GM21723 (cell line): ENCODE results near the gene CDC123.
"Not testable (repeated sequence)": the region's sequence is repeated elsewhere in the genome, so short reads cannot be mapped to it uniquely, and the experiment has no call there.

ENCODE experiments used
- ATAC-seq: cut with Tn5 transposase; IDR thresholded peaks from one replicate; pipeline ENCODE4 v1.9.1; 2021; ENCODE audit warnings: mild to moderate bottlenecking, moderate library complexity; ENCODE audit not compliant: unreplicated experiment

The CDC123 gene

DNA sequence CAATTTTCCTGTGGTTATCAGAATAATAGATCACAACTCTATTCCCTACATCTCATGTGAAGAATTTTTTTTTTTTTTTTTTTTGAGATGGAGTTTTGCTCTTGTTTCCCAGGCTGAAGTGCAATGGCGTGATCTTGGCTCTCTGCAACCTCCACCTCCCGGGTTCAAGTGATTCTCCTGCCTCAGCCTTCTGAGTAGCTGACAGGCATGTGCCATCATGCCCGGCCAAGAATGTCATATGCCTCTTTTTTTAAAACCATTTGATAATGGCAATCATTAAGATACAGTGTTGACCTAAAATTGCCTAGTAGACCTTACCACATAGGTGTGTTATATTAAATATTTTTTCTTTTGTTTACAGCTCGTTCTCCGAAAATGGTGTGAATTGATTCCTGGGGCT, 38.7 kb downstream of the CDC123 start:
- ATAC-seq: not testable (repeated sequence)

DNA sequence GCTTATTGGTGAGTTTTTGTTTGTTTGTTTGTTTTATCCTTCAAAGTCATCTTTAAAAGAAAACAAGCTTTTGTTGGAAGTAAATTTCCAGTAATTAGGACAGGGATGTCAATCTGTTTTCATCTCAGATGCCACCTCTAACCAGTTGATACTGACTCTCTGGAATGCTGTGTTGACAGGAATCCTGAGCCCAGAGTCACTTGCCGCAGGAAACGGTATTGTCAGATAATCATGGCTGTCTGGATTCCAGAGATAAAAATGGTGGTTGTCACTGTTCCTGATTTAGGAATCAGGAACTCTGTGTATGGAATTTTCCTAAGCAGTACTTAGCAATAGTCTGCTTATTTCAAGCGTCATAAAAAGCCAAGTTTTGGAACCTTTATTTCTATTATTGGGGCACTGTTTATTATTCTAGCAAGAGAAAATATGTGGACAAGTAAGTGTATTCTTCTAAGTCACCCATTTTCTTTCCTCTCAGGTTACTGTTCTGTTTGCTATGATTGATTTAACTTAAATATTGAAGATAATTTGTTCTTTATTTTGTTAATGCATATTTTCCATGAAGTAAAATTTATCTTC, 39.2 kb downstream of the CDC123 start:
- no peak for ATAC-seq

DNA sequence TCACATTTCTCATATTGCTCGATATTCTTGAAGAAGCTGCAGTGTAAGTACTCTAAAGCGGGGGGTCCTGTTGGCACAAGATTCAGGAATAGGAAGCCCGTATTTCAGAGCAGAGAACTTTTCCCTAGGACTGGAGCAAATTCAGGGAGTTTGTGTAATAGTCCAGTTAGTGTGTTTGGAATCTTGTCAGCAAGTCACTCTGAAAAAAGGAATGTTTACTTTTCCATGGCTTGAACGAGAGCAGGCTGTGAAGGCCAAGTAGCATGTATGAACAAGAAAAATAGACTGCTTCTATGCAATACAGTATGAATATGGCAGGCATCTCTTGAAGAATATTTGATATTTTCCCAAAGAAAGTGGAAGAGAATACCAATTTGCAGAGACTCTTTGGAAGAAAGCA, 39.8 kb downstream of the CDC123 start:
- no peak for ATAC-seq

DNA sequence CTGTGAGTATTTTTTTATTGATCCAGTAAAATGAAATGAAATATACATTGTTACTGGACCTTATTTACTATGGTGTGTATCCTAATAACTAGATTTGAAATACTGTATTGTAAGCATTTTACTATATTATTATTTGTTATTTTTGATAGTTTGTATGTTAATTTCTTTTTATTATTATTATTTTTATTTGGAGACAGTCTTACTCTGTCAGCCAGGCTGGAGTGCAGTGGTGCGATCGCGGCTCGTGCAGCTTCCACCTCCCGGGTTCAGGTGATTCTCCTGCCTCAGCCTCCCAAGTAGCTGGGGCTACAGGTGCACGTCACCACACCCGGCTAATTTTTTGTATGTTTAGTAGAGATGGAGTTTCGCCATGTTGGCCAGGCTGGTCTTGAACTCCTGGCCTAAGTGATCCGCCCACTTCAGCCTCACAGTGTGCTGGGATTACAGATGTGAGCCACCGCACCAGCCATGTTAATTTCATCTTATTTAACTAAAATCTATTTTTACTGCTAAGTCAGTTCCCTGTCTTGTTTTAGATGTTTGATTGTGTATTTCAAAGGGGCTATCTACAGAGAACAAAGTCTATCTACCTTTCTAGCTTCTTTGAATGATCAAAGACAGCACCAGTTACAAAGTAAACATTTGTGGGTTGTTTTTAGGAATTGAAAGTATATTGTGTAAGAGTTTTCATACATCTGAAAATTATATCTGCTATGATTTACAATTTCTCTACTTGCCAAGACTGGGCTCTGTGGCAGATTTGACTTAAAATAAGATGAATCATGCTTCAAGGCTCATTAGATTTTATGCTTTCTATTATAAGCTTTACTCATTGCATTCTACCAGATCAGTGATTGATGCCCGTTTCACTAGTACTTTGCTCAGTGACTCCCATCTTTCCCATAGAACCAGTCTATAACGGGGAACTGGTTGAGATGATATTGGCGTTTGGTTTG, 41.6 kb downstream of the CDC123 start:
- ATAC-seq: no peak

GRCh38 chr10:12238821-12239220, 42.8 kb downstream of the CDC123 start:
- ATAC-seq: no peak

- ATAC-seq: no peak
Measured at GRCh38 chr10:12241810-12242529, 46.0 kb downstream of the CDC123 start.

GRCh38 chr10:12243864-12244620, 48.1 kb downstream of the CDC123 start:
- ATAC-seq: no peak

DNA sequence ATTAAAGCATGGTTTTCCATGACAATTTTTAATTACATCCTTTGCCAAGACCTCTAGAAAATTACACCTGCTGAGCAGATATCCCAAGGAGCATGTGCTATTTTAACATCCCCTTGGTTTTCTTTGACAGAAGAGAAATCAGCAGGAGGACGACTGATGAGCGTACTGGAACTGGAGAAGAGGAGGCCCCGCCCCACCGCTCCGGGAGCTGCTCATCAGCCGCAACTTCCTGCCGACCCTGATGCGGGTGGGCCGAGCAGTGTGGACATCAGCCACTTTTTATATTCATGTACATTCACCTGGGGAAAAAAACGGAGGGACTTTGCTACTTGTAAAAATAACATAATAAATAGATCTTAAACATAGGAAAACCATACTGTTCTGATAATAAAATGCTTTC, 54.2 kb downstream of the CDC123 start:
- no peak for ATAC-seq

- ATAC-seq: not testable (repeated sequence)
Measured at GRCh38 chr10:12250702-12251101, 54.7 kb downstream of the CDC123 start.

GRCh38 chr10:12251581-12251980, 55.6 kb downstream of the CDC123 start:
- ATAC-seq: no peak

DNA sequence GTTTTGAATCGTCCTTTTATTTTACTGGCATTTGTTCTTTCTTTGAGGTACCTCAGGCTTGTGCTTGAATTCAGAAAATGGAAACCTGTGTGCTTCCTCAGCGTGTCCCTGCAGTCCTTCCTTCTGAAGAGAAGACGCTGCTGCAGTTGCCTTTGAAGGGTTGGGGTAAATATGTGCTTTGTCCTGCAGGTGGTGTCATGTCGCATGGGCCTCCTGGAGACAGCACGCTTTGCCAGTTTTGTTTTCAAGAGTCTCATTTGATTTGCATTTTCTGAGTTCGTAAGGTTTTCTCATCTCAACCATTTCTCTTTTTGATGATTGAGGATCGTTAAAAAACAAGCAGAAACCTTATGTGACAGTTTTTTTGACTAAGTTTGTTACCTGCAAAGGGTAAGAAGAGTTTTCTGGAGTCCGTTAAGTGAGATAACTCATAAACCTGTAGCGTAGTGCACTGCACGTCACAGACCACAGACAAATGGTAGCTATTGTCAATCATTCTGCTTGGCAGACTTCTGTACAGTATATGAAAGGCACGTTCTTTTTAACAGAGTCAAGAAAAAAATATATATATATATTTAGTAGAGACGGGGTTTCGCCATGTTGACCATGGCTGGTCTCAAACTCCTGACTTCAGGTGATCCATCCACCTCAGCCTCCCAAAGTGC, 57.0 kb downstream of the CDC123 start:
- no peak for ATAC-seq

DNA sequence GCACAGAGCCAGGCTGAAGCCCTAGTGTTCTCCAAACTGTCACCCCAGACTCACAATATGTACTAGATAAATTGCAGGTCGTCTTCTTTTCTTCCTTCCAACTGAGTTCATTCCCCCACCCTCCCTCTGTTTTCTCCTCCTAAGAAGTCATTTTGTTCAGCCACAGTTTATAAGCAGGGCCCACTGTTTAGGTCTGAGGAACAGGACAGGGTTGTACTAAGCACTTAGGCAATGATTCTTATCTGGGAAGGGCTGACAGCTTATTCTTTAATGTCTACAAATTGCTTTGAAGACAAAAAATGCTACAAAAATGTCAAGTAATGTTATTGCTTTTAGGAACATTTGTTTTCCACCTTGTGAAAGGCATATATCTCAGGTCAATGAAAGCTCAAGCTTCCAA, 59.1 kb downstream of the CDC123 start:
- no peak for ATAC-seq

GRCh38 chr10:12259988-12260387, 64.0 kb downstream of the CDC123 start:
- no peak for ATAC-seq

- ATAC-seq: no peak
Measured at GRCh38 chr10:12262278-12262981, 66.4 kb downstream of the CDC123 start.

DNA sequence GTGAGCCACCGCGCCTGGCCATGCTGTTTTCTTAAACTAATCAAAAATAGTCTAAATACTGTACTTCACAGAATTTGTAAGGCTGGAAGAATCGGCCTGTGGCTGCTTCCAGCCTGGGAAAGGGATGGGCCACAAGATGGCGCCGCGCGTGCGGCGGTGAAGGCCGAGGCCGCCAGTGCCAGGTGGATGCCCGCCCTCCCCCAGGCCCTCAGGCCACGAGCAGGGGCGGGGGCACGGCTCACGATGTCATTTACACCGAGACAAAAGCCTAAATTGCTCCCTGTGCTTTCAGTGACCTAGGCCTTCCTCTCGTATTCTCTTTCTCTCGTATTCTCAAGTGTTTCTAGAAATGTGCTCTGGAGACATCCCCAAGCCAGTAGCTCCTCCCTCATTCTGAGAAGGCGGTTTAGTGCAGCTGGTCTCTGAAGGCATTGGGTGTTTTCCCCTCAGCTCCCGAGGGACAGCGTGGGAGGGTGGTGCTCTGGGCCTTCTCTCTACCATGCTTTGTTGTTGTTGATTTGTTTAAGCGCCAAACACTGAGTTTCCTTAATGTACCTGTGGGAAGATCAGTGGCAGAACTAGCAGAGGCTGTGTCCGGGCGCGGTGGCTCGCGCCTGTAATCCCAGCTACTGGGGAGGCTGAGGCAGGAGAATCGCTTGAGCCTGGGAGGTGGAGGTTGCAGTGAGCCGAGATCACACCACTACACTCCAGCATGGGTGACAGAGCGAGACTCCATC, 68.4 kb downstream of the CDC123 start:
- peak; percentile 90 for ATAC-seq

DNA sequence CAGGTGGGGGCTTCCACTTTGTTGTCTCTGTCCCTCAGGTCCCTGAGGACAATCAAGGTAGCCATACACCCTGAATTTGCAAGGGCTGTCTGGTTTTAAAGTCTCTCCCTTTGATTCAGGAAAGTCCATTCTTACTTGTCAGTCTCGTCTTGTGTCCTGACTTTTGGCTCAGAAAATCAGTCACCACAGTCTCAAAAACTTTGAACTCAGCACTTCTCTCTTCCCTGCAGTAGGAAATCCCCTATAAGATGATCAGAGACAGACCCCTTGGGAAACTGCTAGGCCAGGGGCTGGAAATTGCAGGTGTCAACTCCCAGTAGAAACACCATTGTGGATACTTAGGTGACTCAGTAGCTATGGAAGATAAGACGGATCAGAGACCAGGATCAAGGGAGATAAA, 73.1 kb downstream of the CDC123 start:
- ATAC-seq: no peak

DNA sequence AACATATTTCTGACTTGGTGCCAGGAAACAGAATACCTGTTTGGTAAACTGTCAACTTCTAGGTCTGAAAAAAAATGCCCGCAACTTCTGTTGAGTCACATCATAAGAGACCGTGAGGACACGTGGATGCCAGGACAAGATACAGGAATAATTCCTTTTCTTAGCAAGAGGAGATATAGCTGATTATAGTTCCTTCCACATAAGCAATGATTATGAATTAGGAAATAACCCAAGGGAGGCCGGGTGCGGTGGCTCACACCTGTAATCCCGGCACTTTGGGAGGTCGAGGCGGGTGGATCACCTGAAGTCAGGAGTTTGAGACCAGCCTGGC, 75.2 kb downstream of the CDC123 start:
- no peak for ATAC-seq

GRCh38 chr10:12277862-12278261, 81.9 kb downstream of the CDC123 start:
- ATAC-seq: not testable (repeated sequence)

- ATAC-seq: no peak
Measured at GRCh38 chr10:12279281-12279680, 83.3 kb downstream of the CDC123 start.
